DLD1 (cell line): ENCODE results near the gene COL11A2.

Source experiments
- in situ Hi-C: cut with HindIII; loops from 2 replicates; pipeline ENCODE4 v1.10.0; 2017; ENCODE audit warnings: low sequenced_read_pairs

The COL11A2 gene

DNA sequence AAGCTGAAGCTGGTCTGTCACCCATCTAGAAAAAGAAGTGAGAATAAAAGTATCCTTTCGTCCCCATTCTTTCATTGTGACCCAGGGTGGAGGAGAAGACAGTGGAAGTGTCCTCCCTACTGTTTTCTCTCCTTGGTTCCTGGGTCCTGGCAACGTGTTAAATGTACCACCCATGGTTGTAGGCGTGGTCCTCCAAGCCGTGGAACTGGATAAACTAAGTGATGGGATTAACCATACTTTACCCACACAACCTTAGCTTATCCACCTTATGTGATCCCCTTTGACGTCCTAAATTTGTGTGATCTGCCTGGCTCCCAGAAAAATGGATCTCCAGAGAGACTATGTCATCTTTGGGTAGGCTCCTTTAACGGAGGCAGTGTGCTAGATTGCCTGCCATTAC is 69.1 kb downstream of the COL11A2 start:
- in situ Hi-C loops = no loop called here

DNA sequence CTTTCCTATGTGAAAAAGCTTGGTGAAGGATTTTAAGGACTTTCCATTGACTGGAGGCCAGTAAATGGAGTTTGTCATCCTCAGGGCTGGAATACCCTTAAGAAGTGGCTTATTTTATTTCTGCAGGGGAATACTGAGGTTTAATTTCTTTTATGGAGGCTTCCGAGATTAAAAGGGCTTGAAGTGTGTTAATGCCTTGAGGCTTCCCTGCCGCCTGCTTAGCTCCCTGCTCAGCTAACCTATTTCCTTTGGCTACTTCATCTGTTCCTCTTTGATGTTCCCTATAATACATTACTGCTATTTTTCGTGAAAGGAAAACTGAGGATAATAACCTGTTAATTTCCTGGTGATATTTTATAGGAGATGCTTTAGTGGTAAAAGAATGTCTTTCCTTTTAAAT is 72.3 kb downstream of the COL11A2 start:
- in situ Hi-C loops = no loop called here

DNA sequence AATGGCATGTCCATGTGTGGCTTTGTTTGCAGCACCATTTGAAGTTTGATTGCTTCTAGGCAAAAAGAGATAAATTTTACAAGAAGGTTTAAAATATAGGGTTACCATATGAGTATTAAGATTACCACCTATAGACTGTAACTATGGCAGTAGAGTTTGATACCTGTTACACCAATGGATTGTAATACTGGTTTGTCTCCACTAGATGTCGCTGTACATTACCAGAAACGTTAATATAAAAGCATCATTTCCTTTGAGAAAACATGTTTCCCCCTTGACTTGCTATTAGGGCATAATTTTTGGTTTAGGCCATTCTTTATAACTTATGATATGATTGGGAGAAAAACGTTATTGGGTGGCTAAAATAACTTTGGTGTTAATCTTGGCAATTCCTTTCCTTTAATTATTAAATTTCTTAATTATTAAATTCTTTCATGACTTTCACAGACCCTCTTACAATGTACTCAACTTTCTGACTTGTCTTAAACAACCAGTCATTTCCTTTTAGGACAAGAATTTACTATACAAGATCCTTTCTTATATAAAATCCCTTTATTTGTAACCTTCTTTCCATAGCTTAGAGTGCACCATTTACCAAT is 73.6 kb downstream of the COL11A2 start:
- in situ Hi-C loops = no loop called here

DNA sequence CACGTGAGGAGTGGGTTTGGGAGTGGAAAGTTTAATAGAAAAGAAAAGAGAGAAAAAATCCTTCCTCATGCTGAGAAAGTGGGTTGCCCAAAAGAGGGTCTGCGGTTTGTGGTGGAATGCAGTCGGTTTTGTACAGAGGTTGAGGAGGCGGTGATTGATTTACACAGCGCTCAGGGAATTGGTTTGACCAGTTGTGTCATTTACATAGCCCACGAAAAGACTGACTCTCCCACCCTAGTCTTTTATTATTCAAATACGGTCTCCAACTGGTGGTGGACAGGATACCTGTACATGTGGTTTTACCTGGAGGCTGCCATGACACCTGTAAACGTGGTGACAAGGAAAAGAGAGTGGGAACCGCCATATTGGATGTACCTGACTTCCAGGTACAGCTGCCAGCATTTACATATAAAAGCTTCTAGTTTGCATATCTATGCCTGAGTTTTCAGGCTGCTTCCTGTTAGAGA is 74.4 kb downstream of the COL11A2 start:
- in situ Hi-C loops = no loop called here

DNA sequence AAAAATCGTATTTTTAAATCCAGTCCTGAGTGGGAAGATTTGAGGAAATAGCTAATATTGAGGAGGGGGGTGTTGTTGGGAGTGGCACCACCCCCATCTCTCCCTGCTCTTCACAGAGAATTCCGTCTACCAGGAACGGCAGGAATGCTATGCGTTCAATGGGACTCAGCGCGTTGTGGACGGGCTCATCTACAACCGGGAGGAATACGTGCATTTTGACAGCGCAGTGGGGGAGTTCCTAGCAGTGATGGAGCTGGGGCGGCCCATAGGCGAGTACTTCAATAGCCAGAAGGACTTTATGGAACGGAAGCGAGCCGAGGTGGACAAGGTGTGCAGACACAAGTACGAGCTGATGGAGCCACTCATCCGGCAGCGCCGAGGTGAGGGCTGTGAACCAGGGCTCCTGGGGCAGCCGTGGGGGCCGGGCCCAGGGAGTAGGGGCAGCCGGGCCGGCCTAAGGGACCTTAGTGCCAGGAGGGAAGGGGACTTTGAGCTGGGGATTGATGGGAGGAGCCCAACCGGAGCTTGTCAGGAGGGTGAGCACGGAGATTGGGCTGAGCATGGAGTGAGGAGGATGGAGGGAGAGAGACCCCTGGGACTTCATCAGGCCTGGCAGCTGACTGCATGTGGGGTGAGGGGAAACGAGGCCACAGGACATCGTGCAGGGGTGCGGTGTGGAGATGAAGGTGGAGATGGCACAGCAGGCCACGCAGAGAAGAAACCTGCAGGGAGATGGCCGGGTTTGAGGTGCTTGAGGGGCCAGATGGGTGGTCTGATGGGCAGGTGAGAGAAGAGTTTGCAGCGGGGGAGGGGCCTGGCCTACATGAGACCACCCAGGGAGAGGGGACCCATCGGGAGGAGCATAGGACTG is 75.2 kb downstream of the COL11A2 start:
- in situ Hi-C loops = no loop called here

DNA sequence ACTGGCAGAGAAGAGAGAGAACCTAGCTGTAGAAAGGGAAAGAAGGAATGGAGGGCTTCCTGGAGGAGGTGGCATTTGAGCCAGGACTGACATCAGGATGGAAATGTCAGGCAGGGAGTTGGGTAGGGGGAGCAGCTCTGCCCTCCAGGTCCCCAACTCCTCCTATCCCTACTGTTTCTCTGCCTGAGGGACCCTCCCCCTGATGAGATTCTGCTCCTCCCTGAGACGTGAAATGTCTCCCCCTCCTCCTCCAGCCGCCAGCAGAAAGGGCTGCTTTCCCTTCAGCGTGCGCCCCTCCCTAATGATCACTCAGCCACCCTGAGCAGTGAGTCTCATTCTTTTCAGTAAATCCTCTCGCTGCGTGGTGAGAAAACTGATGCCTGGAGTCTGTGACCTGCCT is 75.8 kb downstream of the COL11A2 start:
- in situ Hi-C loops = no loop called here

DNA sequence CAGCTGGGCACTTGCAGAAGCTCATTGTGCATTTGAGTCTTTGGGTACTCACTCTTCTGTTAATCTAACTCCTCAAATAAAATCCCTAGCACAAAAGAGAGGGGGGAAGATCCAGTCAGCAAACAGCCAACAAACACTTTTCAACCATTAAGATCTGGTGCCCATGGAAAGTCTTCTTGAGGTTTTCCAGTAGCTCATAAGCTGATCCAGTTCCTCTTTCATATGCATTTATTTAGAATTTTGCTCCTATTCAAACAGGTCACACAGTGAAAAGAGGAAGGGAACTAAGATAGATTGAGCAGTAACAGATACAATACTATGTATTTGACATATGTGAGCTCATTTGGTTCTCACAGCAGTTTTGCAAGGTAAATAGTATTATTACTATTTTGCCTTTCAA is 77.9 kb downstream of the COL11A2 start:
- in situ Hi-C loops = no loop called here

DNA sequence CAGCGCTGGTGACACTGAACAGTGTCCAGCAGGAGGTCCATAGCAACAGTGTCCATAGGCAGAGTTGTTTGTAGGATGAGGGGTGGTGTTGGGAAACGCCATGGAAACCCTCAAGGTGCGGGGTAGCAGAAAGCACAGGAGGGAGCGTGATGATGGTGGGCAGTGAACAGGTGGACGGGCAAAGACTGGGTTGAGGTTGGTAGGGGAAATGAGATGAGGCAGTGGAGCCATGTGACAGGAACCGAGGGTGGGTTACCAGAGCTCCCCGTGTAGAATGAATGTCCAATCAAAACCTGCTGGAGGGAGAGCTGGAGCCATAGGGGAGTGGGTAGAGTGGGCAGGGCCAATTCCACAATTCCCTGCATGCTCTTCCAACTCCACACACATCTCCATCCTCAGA is 78.5 kb downstream of the COL11A2 start:
- in situ Hi-C loops = no loop called here
